Measurements from ENCODE around the gene SLC11A2. TPM values are rescaled to one million over a fixed set of nuclear protein-coding genes. Genes with fewer than 3 reads are reported as not detected.

Gene SLC11A2
- total and polyA plus RNA-seq, 2 experiments from 2014 or later, result 19.4 to 48.9 TPM

DNA sequence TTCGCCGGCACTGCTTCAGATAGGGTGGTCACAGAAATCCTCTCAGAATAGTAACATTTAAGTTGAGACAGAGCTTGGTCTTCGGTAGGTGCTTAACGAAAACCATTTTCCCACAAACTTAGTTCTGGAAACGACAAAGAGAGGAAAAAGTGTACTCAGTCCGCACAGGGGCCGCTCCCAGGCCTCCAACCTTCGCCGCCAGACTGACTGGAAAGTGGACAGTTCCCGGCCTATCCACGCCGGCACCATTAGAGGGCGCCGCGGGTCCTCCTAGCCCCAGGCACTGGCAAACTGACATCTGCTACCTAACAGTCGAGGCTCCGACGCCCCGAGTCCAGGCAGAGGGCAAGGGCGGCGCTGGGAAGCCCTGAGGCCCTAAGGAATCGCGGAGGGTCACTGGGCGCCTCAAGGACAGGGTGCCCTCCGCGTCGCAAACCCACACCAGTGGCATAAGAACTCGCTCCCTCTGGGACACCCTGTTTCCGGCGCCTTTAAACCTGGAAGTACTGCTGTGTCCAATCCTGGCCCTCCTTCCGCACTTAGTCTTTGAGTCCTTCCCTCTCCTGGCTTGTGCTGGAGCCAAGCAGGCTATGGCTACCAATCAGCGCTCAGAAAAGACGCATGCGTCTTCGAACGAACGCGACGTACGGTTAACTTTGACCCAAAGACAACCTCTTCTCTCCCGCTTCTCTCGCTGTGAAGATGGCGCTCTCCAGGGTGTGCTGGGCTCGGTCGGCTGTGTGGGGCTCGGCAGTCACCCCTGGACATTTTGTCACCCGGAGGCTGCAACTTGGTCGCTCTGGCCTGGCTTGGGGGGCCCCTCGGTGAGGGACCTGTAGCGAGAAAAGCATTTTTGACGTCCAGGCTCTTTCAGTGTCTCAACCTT, 21.7 kb upstream of the SLC11A2 start, which contains the start of gene LETMD1 (continued):
- TF ChIP-seq, protein P1, sequence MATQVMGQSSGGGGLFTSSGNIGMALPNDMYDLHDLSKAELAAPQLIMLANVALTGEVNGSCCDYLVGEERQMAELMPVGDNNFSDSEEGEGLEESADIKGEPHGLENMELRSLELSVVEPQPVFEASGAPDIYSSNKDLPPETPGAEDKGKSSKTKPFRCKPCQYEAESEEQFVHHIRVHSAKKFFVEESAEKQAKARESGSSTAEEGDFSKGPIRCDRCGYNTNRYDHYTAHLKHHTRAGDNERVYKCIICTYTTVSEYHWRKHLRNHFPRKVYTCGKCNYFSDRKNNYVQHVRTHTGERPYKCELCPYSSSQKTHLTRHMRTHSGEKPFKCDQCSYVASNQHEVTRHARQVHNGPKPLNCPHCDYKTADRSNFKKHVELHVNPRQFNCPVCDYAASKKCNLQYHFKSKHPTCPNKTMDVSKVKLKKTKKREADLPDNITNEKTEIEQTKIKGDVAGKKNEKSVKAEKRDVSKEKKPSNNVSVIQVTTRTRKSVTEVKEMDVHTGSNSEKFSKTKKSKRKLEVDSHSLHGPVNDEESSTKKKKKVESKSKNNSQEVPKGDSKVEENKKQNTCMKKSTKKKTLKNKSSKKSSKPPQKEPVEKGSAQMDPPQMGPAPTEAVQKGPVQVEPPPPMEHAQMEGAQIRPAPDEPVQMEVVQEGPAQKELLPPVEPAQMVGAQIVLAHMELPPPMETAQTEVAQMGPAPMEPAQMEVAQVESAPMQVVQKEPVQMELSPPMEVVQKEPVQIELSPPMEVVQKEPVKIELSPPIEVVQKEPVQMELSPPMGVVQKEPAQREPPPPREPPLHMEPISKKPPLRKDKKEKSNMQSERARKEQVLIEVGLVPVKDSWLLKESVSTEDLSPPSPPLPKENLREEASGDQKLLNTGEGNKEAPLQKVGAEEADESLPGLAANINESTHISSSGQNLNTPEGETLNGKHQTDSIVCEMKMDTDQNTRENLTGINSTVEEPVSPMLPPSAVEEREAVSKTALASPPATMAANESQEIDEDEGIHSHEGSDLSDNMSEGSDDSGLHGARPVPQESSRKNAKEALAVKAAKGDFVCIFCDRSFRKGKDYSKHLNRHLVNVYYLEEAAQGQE (IDR thresholded peaks at IDR 0.05; ENCODE audit: unreplicated experiment), result peak; percentile 55
- TF ChIP-seq, protein P2, sequence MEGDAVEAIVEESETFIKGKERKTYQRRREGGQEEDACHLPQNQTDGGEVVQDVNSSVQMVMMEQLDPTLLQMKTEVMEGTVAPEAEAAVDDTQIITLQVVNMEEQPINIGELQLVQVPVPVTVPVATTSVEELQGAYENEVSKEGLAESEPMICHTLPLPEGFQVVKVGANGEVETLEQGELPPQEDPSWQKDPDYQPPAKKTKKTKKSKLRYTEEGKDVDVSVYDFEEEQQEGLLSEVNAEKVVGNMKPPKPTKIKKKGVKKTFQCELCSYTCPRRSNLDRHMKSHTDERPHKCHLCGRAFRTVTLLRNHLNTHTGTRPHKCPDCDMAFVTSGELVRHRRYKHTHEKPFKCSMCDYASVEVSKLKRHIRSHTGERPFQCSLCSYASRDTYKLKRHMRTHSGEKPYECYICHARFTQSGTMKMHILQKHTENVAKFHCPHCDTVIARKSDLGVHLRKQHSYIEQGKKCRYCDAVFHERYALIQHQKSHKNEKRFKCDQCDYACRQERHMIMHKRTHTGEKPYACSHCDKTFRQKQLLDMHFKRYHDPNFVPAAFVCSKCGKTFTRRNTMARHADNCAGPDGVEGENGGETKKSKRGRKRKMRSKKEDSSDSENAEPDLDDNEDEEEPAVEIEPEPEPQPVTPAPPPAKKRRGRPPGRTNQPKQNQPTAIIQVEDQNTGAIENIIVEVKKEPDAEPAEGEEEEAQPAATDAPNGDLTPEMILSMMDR (conservative IDR thresholded peaks at IDR 0.05; ENCODE audit: low read depth in 2 of 2), result peak; percentile 76 to 90
- TF ChIP-seq EZH2 (IDR thresholded peaks at IDR 0.05; ENCODE audit: low read depth, unreplicated experiment) (no peak), NANOG (IDR thresholded peaks at IDR 0.05; ENCODE audit: borderline replicate concordance) (no peak; the same call in 1 of the 2 replicates)

DNA sequence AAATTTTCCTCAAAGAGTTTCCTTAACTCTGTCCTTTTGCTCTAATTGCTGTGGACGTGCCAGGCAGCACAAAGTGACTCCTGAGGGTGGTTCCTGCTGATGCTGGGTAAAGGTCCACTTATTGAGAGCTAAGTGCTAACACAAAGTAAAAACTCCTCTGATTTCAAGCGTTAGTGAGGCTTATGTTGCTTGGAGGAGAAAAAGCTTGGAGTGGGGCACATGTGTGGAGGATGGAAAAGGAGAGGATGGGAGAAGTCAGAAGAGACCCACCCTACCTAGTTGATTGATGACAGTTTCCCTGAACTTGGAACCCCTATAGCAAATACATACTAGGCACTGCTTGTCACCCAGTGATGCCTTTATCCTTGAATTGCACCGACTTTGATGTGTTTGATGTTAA, 10.1 kb upstream of the SLC11A2 start:
- H3K27ac Mint-ChIP-seq, result no peak overlapping the region
- Histone ChIP-seq H4K20me1 (replicated peaks; ENCODE audit: insufficient read depth) (no peaks in the 10 kb centered on the region), H3K9me2 (ENCODE audit: insufficient read depth) (no peaks in the 10 kb centered on the region), H2AFZ (no peak overlapping the region), H3K4me2 (no peak overlapping the region), H3K4me1 (ENCODE audit: insufficient read depth) (no peaks in the 10 kb centered on the region), H3K36me3 (ENCODE audit: insufficient read depth) (no peaks in the 10 kb centered on the region), H3F3A (replicated peaks; ENCODE audit: low read depth) (no peaks in the 10 kb centered on the region), H3K4me3 (no peak overlapping the region), H3K27me3 (ENCODE audit: insufficient read depth) (no peaks in the 10 kb centered on the region), H3K27ac (ENCODE audit: low read depth) (no peak overlapping the region), H3K79me2 (replicated peaks; ENCODE audit: insufficient read depth) (no peaks in the 10 kb centered on the region)
- no peaks in the 10 kb centered on the region for H3K27me3 Mint-ChIP-seq (ENCODE audit: insufficient read depth, low read depth, poor library complexity)
- H3K4me1 Mint-ChIP-seq, result no peaks in the 10 kb centered on the region
- no peak overlapping the region for H3K4me3 Mint-ChIP-seq
- H3K9me3 Mint-ChIP-seq, result no peaks in the 10 kb centered on the region
- no peaks in the 10 kb centered on the region for H3K36me3 Mint-ChIP-seq (ENCODE audit: low read depth)
- no peak for ATAC-seq
- DNase-seq (ENCODE audit: low spot score), result no peak
- TF ChIP-seq, protein P2 (conservative IDR thresholded peaks at IDR 0.05; ENCODE audit: low read depth in 2 of 2), result no peak
- TF ChIP-seq ZNF114 (CRISPR knock-in tag; IDR thresholded peaks at IDR 0.05), result no peak
- TF ChIP-seq, protein P1 (IDR thresholded peaks at IDR 0.05; ENCODE audit: unreplicated experiment), result no peak
- no peak for TF ChIP-seq ZNF331 (CRISPR knock-in tag; IDR thresholded peaks at IDR 0.05; ENCODE audit: low read depth)
- TF ChIP-seq CREB1 (CRISPR knock-in tag; IDR thresholded peaks at IDR 0.05; ENCODE audit: low read depth), result no peak
- TF ChIP-seq STAT1 (IDR thresholded peaks at IDR 0.05; ENCODE audit: unreplicated experiment), result no peak
- TF ChIP-seq EZH2 (IDR thresholded peaks at IDR 0.05; ENCODE audit: low read depth, unreplicated experiment), result no peak
- no peak for TF ChIP-seq JUNB (IDR thresholded peaks at IDR 0.05; ENCODE audit: unreplicated experiment)
- TF ChIP-seq POLR2AphosphoS5 (IDR thresholded peaks at IDR 0.05; ENCODE audit: low read depth), result no peak
- TF ChIP-seq, protein P3, sequence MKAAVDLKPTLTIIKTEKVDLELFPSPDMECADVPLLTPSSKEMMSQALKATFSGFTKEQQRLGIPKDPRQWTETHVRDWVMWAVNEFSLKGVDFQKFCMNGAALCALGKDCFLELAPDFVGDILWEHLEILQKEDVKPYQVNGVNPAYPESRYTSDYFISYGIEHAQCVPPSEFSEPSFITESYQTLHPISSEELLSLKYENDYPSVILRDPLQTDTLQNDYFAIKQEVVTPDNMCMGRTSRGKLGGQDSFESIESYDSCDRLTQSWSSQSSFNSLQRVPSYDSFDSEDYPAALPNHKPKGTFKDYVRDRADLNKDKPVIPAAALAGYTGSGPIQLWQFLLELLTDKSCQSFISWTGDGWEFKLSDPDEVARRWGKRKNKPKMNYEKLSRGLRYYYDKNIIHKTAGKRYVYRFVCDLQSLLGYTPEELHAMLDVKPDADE (IDR thresholded peaks at IDR 0.05), result no peak
- TF ChIP-seq EZH2phosphoT487 (IDR thresholded peaks at IDR 0.05; ENCODE audit: unreplicated experiment), result no peak

Measured in GM23338 (cell line).